Gastrocnemius medialis (tissue), 4 donors: Measurements from ENCODE around the gene NELFB.
"Not testable (repeated sequence)": the region's sequence is repeated elsewhere in the genome, so short reads cannot be mapped to it uniquely, and the experiment has no call there.

ENCODE experiments used
- CTCF ChIP-seq, 5 experiments: fragments of 450-650 bp in 3 of 5; fragments of 200-600 bp in 2 of 5; sonication (generic) in 2 of 5; IDR thresholded peaks in 4 of 5; conservative IDR thresholded peaks in 1 of 5; 1 replicate in 4 of 5; 2 replicates in 1 of 5; pipeline ENCODE4 v1.5.1; 2016 to 2019; ENCODE audit warnings: antibody characterized with exemption in 5 of 5, mild to moderate bottlenecking in 3 of 5, moderate library complexity in 3 of 5
- POLR2A ChIP-seq, 2 donors: fragments of 450-650 bp; IDR thresholded peaks; one replicate each; pipeline ENCODE4 v1.6.1; 2017; ENCODE audit warnings: antibody characterized with exemption in 2 of 2, mild to moderate bottlenecking in 2 of 2, moderate library complexity in 2 of 2

GRCh38 chr9:137239541-137240200 lies 15.5 kb upstream of the NELFB start:
- not testable (repeated sequence) for TF ChIP-seq CTCF (IDR thresholded peaks at IDR 0.05 in 4 of 5, conservative IDR thresholded peaks at IDR 0.05 in 1 of 5); POLR2A (IDR thresholded peaks at IDR 0.05)
